HEK293 (cell line): ENCODE data around the gene CRELD1.

Experiments
- GLIS2 ChIP-seq: fragments of 450-650 bp; formaldehyde crosslinking; IDR thresholded peaks from 2 replicates; pipeline ENCODE4 v1.5.1; 2016; ENCODE audit warnings: missing biosample characterization, missing genetic modification characterization
- OVOL3 ChIP-seq: fragments of 450-650 bp; formaldehyde crosslinking; IDR thresholded peaks from 2 replicates; pipeline ENCODE4 v1.5.1; 2016; ENCODE audit warnings: missing biosample characterization, missing genetic modification characterization
- PBX3 ChIP-seq: sonication (generic); formaldehyde crosslinking; IDR thresholded peaks from 2 replicates; pipeline ENCODE4 v1.8.1; 2022; ENCODE audit warnings: mild to moderate bottlenecking, moderate library complexity, missing genetic modification reagents
- SP3 ChIP-seq: fragments of 450-650 bp; formaldehyde crosslinking; IDR thresholded peaks from 2 replicates; pipeline ENCODE4 v1.5.1; 2016; ENCODE audit warnings: missing biosample characterization, missing genetic modification characterization
- WT1 ChIP-seq: fragments of 450-650 bp; formaldehyde crosslinking; IDR thresholded peaks from 2 replicates; pipeline ENCODE4 v1.5.1; 2016; ENCODE audit warnings: missing biosample characterization, missing genetic modification characterization
- ZBTB10 ChIP-seq: fragments of 450-650 bp; formaldehyde crosslinking; IDR thresholded peaks from 2 replicates; pipeline ENCODE4 v1.5.1; 2016; ENCODE audit warnings: missing biosample characterization, missing genetic modification characterization
- ZBTB21 ChIP-seq: fragments of 450-650 bp; formaldehyde crosslinking; IDR thresholded peaks from 2 replicates; pipeline ENCODE4 v1.5.1; 2017; ENCODE audit warnings: missing biosample characterization, missing genetic modification characterization
- ZBTB48 ChIP-seq: fragments of 450-650 bp; formaldehyde crosslinking; IDR thresholded peaks from 2 replicates; pipeline ENCODE4 v1.5.1; 2016; ENCODE audit warnings: missing biosample characterization, missing genetic modification characterization
- ZFP37 ChIP-seq: fragments of 450-650 bp; formaldehyde crosslinking; IDR thresholded peaks from 2 replicates; pipeline ENCODE4 v1.5.1; 2016; ENCODE audit warnings: missing biosample characterization, missing genetic modification characterization
- ZNF157 ChIP-seq: fragments of 450-650 bp; formaldehyde crosslinking; IDR thresholded peaks from 2 replicates; pipeline ENCODE4 v1.5.1; 2016; ENCODE audit warnings: missing biosample characterization, missing genetic modification characterization
- ZNF19 ChIP-seq: fragments of 450-650 bp; formaldehyde crosslinking; IDR thresholded peaks from 2 replicates; pipeline ENCODE4; 2016; ENCODE audit warnings: missing biosample characterization, missing genetic modification characterization, low read depth
- ZNF223 ChIP-seq: fragments of 450-650 bp; formaldehyde crosslinking; IDR thresholded peaks from 2 replicates; pipeline ENCODE4 v1.5.1; 2016; ENCODE audit warnings: missing biosample characterization, missing genetic modification characterization
- ZNF274 ChIP-seq, 2 experiments: fragments of 200-500 bp in 1 of 2; fragments of 450-650 bp in 1 of 2; sonication (Bioruptor generic) in 1 of 2; formaldehyde crosslinking in 1 of 2; IDR thresholded peaks; 2 replicates each; pipeline versions ENCODE4 v1.5.1 to v1.6.1; 2014 to 2016; ENCODE audit warnings: borderline replicate concordance in 1 of 2, inconsistent platforms in 1 of 2, low read length in 1 of 2, missing biosample characterization in 1 of 2, missing genetic modification characterization in 1 of 2
- ZNF362 ChIP-seq: fragments of 450-650 bp; formaldehyde crosslinking; IDR thresholded peaks from 2 replicates; pipeline ENCODE4 v1.5.1; 2016; ENCODE audit warnings: missing biosample characterization, missing genetic modification characterization
- ZNF433 ChIP-seq: fragments of 450-650 bp; formaldehyde crosslinking; IDR thresholded peaks from 2 replicates; pipeline ENCODE4 v1.5.1; 2016; ENCODE audit warnings: missing biosample characterization, missing genetic modification characterization, low read depth
- ZNF514 ChIP-seq: fragments of 450-650 bp; formaldehyde crosslinking; IDR thresholded peaks from 2 replicates; pipeline ENCODE4 v1.5.1; 2016; ENCODE audit warnings: missing biosample characterization, missing genetic modification characterization
- ZNF658 ChIP-seq: fragments of 450-650 bp; formaldehyde crosslinking; IDR thresholded peaks from 2 replicates; pipeline ENCODE4; 2016; ENCODE audit warnings: missing biosample characterization, missing genetic modification characterization
- ZNF792 ChIP-seq: fragments of 450-650 bp; formaldehyde crosslinking; IDR thresholded peaks from 2 replicates; pipeline ENCODE4 v1.5.1; 2016; ENCODE audit warnings: missing biosample characterization, missing genetic modification characterization
- ZNF830 ChIP-seq: fragments of 450-650 bp; IDR thresholded peaks from 2 replicates; pipeline ENCODE4 v1.5.0; 2018; ENCODE audit warnings: missing biosample characterization, missing genetic modification characterization, low read depth, mild to moderate bottlenecking, moderate library complexity
- TF ChIP-seq, protein P1 (sequence below): fragments of 450-650 bp; formaldehyde crosslinking; IDR thresholded peaks from 2 replicates; pipeline ENCODE4 v1.5.1; 2016; ENCODE audit warnings: missing biosample characterization, missing genetic modification characterization
- TF ChIP-seq, protein P2 (sequence below): fragments of 450-650 bp; formaldehyde crosslinking; IDR thresholded peaks from 2 replicates; pipeline ENCODE4 v1.5.1; 2016; ENCODE audit warnings: missing biosample characterization, missing genetic modification characterization
- TF ChIP-seq, protein P3 (sequence below): fragments of 450-650 bp; formaldehyde crosslinking; IDR thresholded peaks from 2 replicates; pipeline ENCODE4 v1.5.1; 2016; ENCODE audit warnings: missing biosample characterization, missing genetic modification characterization
- TF ChIP-seq, protein P4 (sequence below): fragments of 450-650 bp; formaldehyde crosslinking; IDR thresholded peaks from 2 replicates; pipeline ENCODE4 v1.5.1; 2017; ENCODE audit warnings: missing biosample characterization, missing genetic modification characterization
- TF ChIP-seq, protein P5 (sequence below): fragments of 450-650 bp; formaldehyde crosslinking; IDR thresholded peaks from 2 replicates; pipeline ENCODE4 v1.5.1; 2017; ENCODE audit warnings: missing biosample characterization, missing genetic modification characterization

The CRELD1 gene

GRCh38 chr3:9938966-9939365, 5.3 kb downstream of the CRELD1 start (continued):
- TF ChIP-seq ZBTB10: no peak
- TF ChIP-seq ZNF433 (tag by site-specific recombination): peak; percentile 95
- peak; percentile 33; the same call in 1 of the 2 replicates for TF ChIP-seq SP3 (tag by site-specific recombination)
- no peak for TF ChIP-seq ZNF157 (tag by site-specific recombination)
- TF ChIP-seq, protein P1, sequence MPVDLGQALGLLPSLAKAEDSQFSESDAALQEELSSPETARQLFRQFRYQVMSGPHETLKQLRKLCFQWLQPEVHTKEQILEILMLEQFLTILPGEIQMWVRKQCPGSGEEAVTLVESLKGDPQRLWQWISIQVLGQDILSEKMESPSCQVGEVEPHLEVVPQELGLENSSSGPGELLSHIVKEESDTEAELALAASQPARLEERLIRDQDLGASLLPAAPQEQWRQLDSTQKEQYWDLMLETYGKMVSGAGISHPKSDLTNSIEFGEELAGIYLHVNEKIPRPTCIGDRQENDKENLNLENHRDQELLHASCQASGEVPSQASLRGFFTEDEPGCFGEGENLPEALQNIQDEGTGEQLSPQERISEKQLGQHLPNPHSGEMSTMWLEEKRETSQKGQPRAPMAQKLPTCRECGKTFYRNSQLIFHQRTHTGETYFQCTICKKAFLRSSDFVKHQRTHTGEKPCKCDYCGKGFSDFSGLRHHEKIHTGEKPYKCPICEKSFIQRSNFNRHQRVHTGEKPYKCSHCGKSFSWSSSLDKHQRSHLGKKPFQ (tag by site-specific recombination): peak; percentile 48; the same call in 1 of the 2 replicates
- TF ChIP-seq ZBTB21 (tag by site-specific recombination): peak; percentile 68
- TF ChIP-seq ZNF514 (tag by site-specific recombination): 0 out of 2 replicates have a peak, but pooled peaks have one; percentile 58
- TF ChIP-seq ZFP37: peak; percentile 87; the same call in 1 of the 2 replicates
- TF ChIP-seq, protein P2, sequence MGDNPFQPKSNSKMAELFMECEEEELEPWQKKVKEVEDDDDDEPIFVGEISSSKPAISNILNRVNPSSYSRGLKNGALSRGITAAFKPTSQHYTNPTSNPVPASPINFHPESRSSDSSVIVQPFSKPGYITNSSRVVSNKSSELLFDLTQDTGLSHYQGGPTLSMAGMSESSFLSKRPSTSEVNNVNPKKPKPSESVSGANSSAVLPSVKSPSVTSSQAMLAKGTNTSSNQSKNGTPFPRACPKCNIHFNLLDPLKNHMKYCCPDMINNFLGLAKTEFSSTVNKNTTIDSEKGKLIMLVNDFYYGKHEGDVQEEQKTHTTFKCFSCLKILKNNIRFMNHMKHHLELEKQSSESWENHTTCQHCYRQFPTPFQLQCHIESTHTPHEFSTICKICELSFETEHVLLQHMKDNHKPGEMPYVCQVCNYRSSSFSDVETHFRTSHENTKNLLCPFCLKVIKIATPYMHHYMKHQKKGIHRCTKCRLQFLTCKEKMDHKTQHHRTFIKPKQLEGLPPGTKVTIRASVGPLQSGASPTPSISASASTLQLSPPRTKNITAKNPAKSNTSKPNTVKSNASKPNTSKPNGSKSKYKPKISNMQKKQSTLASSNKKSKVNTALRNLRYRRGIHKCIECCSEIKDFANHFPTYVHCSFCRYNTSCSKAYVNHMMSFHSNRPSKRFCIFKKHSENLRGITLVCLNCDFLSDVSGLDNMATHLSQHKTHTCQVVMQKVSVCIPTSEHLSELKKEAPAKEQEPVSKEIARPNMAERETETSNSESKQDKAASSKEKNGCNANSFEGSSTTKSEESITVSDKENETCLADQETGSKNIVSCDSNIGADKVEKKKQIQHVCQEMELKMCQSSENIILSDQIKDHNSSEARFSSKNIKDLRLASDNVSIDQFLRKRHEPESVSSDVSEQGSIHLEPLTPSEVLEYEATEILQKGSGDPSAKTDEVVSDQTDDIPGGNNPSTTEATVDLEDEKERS (tag by site-specific recombination): no peak
- TF ChIP-seq GLIS2 (tag by site-specific recombination): no peak
- TF ChIP-seq, protein P3, sequence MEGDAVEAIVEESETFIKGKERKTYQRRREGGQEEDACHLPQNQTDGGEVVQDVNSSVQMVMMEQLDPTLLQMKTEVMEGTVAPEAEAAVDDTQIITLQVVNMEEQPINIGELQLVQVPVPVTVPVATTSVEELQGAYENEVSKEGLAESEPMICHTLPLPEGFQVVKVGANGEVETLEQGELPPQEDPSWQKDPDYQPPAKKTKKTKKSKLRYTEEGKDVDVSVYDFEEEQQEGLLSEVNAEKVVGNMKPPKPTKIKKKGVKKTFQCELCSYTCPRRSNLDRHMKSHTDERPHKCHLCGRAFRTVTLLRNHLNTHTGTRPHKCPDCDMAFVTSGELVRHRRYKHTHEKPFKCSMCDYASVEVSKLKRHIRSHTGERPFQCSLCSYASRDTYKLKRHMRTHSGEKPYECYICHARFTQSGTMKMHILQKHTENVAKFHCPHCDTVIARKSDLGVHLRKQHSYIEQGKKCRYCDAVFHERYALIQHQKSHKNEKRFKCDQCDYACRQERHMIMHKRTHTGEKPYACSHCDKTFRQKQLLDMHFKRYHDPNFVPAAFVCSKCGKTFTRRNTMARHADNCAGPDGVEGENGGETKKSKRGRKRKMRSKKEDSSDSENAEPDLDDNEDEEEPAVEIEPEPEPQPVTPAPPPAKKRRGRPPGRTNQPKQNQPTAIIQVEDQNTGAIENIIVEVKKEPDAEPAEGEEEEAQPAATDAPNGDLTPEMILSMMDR (tag by site-specific recombination): no peak
- TF ChIP-seq ZNF362 (tag by site-specific recombination): 0 out of 2 replicates have a peak, but pooled peaks have one; percentile 31
- TF ChIP-seq ZNF274 (IDR thresholded peaks at IDR 0.05; ENCODE audit: low read length): no peak
- TF ChIP-seq ZNF274 (tag by site-specific recombination; IDR thresholded peaks at IDR 0.05; ENCODE audit: borderline replicate concordance): no peak
- TF ChIP-seq ZNF658 (tag by site-specific recombination): no peak
- TF ChIP-seq ZNF830 (tag by site-specific recombination): no peak
- TF ChIP-seq WT1 (tag by site-specific recombination): no peak
- TF ChIP-seq OVOL3 (tag by site-specific recombination): no peak; the same call in 1 of the 2 replicates
- TF ChIP-seq ZNF223 (tag by site-specific recombination): 0 out of 2 replicates have a peak, but pooled peaks have one; percentile 49
- TF ChIP-seq ZBTB48 (tag by site-specific recombination): no peak
- TF ChIP-seq, protein P4, sequence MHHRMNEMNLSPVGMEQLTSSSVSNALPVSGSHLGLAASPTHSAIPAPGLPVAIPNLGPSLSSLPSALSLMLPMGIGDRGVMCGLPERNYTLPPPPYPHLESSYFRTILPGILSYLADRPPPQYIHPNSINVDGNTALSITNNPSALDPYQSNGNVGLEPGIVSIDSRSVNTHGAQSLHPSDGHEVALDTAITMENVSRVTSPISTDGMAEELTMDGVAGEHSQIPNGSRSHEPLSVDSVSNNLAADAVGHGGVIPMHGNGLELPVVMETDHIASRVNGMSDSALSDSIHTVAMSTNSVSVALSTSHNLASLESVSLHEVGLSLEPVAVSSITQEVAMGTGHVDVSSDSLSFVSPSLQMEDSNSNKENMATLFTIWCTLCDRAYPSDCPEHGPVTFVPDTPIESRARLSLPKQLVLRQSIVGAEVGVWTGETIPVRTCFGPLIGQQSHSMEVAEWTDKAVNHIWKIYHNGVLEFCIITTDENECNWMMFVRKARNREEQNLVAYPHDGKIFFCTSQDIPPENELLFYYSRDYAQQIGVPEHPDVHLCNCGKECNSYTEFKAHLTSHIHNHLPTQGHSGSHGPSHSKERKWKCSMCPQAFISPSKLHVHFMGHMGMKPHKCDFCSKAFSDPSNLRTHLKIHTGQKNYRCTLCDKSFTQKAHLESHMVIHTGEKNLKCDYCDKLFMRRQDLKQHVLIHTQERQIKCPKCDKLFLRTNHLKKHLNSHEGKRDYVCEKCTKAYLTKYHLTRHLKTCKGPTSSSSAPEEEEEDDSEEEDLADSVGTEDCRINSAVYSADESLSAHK (tag by site-specific recombination): no peak
- peak; percentile 80; the same call in 1 of the 2 replicates for TF ChIP-seq ZNF19 (tag by site-specific recombination)
- TF ChIP-seq PBX3: no peak
- no peak for TF ChIP-seq ZNF792
- TF ChIP-seq, protein P5, sequence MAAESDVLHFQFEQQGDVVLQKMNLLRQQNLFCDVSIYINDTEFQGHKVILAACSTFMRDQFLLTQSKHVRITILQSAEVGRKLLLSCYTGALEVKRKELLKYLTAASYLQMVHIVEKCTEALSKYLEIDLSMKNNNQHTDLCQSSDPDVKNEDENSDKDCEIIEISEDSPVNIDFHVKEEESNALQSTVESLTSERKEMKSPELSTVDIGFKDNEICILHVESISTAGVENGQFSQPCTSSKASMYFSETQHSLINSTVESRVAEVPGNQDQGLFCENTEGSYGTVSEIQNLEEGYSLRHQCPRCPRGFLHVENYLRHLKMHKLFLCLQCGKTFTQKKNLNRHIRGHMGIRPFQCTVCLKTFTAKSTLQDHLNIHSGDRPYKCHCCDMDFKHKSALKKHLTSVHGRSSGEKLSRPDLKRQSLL (tag by site-specific recombination): no peak
